GM19324 (cell line): ENCODE results near the gene ESR1.
"Not testable (repeated sequence)": the region's sequence is repeated elsewhere in the genome, so short reads cannot be mapped to it uniquely, and the experiment has no call there.

Experiments
- ATAC-seq: cut with Tn5 transposase; IDR thresholded peaks from one replicate; pipeline ENCODE4 v1.9.1; 2021; ENCODE audit warnings: mild to moderate bottlenecking, moderate library complexity; ENCODE audit not compliant: unreplicated experiment, low FRiP score

The ESR1 gene

GRCh38 chr6:152118678-152119077 is 311.2 kb downstream of the ESR1 start:
- ATAC-seq: no peak

DNA sequence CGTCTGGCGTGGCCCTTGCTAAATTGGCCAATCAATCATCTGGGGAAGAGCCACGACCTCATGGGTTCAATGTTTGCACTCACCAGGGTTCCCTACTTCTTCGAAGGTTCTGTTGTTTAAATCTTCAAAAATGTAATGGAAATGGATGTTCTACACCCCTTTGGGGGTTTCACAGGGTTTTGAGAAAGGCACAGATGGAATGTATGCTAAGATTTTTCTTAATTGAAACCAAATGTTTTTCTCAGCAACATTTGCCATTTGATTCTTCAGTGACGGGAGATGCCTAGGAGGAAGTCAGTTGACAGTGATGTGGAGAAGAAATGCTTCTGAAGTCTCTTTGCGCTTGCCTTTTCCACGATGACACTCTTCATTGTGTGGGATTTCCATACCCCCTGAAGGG is 312.3 kb downstream of the ESR1 start:
- no peak for ATAC-seq

DNA sequence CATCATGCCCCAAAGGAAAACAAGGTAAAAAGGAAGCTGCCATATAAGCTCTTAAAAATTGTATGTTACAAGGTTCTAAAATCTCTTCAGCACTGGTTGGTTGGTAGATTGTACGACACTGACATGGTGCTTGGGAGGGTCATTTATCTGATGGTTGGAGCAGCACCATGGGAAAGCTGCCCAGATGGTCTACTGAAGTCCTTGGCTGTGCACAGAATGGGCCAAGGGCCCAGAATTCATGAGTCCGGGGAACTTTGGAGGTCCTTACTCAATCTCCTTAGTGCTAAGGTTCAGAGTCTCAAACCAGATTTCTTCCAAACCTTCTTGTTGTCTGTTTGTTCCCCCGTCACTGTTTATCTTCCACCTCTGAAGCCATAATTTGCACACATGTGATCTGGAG is 314.4 kb downstream of the ESR1 start:
- no peak for ATAC-seq

GRCh38 chr6:152122434-152122833 is 315.0 kb downstream of the ESR1 start:
- no peak for ATAC-seq

DNA sequence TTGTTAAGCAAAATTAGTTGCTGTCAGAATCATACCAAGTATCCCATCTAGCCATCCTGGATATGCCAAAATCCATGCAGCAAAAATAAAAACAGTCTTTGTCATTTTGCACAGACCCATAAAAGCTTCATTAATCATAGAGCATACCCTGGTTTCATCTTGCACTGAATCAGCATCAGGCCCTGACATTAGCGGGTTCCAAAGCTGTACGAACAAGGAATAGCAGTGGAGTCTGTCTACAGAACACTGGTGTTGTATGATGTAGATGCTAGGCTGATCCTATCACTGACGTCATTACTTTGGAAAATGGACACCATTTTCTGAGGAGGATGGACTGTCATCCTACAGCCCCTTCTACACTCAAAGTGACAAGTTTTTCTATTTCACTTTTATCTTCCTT is 315.6 kb downstream of the ESR1 start:
- ATAC-seq: no peak

- no peak for ATAC-seq
Observed at GRCh38 chr6:152124429-152125074, 317.1 kb downstream of the ESR1 start.

DNA sequence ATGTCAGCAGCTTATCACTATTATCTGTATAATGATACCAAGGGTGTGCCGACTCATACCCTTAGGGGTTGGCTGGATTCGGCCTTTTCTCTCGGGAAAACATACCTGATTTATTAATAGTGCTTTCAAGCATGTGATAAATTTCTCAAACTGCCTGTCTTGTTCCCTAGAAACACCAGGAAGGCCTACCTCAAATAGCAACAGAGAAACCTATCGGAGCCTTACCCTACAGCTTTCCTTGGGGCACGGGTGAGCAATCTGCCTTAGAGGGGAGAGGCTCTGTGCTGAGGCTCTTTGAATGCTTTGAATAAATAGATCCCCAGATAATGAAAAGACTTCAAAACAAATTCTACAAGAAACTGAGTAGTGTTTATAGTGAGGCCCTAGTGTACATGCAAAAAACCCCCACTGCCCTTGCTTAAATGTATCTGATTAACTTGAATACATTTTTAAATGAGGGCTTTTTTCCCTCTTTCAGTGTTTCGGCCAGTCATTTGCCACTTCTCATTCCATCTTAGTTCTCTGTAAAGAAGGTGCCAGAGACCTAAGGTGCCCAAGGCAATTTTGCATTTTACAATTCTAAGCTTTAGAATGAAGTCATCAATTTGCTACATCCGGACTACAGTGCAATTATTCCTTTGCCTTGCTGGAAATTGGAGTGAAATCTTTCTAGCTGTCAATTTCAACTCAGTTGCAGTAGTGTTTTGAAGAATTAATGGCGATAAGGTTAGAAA is 320.1 kb downstream of the ESR1 start:
- ATAC-seq: no peak

GRCh38 chr6:152129691-152130151 is 322.2 kb downstream of the ESR1 start:
- ATAC-seq: no peak

GRCh38 chr6:152130441-152130840 is 323.0 kb downstream of the ESR1 start:
- ATAC-seq: no peak

DNA sequence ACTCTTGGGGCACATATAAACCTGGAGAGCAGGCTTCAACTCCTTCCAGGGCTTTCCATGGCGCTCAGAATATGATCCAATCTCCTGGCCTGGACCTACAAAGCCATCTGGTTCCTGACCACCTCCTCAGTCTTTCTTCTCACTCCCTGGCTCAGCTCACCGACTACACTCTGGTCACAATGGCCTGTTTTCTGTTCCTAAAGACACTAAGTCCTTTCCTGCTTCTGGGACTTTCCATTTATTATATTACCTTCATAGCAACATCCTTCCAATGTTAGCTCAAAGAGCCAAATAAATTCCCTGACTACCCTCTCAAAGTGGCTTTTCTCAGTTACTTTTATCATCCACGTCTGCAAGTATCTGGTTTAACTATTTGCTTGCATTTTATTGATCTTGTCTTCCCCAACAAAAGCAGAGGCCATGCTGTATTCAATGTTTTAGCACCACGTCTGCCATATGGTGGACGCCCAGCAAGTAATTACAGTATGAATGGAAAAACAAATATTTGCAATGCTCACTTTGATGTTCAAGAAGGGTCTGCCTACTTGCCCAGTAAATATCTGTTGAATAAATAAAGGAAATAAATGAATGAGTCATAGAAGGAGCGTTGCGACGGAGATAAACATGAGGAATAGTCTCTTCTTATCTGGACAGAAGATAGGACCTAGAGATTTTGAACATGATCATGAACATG is 328.4 kb downstream of the ESR1 start:
- no peak for ATAC-seq

GRCh38 chr6:152136449-152136825 is 329.0 kb downstream of the ESR1 start:
- no peak for ATAC-seq

DNA sequence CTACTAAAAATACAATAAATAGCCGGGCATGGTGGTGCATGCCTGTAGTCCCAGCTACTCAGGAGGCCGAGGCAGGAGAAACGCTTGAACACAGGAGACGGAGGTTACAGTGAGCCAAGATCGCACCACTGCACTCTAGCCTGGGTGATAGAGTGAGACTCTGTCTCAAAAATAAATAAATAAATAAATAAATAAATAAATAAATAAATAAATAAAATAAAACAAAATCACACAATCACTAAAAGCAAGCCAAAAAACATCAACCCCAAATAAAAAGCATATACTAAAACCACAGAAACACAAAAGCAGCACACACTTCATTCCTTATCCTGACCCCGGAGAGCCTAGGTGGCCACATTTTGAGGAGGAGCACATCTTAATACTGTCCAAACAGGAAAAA is 330.9 kb downstream of the ESR1 start:
- not testable (repeated sequence) for ATAC-seq

DNA sequence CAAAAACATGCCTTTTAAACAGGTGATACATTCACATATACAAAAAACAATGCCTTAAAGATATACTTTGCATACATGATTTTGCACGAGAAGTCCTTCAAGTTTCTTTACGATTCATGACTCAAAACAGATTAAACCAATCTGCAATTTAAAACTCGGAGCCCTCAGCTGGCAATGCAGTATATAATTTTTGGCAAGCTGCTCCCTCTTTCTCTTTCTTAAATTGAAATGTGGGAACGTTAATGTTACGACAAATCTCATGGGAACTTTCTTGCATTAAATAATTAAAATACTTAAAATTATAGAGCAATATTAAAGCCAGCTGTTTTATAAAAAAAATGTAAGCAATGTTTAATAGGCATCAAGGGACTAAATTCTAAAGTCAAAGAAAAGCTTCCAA is 334.6 kb downstream of the ESR1 start:
- no peak for ATAC-seq

GRCh38 chr6:152143359-152143758 is 335.9 kb downstream of the ESR1 start:
- ATAC-seq: no peak

DNA sequence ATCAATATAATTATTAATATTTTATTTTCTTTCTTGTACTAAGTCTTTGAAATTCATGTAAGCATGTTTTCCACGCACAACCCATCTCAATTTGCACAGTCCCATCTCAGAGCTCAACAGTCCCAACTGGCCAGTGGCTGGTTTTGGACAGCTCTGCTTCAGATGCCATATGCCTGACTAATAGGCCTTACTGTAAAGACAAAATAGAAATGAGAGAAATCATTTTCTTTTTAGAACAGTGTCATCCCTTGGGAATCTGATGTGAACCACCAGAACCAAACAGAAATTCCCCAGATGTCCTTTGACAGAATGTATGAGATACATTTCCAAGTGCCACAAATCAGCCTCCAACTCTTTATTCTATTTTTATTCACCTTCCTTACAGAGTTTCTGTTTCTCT is 338.9 kb downstream of the ESR1 start:
- no peak for ATAC-seq

- ATAC-seq: no peak
Observed at GRCh38 chr6:152147269-152147668, 339.8 kb downstream of the ESR1 start.

DNA sequence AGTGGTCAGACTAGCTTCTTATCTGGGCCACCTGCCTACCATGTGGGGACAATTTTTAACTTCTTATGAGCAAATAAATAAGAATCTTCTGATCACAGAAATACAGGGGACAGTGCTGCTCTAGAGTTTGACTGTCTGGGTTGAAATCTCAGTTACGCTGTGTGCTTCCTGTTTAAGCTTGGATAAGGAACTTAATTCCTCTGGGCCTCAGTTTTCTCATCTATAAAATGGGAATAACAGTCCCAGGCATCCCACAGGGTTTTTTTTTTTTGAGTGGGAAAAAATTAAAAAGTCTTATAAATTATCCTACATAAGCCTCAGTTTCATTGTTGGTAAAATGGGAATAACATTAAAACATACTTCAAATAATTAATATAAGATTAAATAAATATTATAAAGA is 340.9 kb downstream of the ESR1 start:
- no peak for ATAC-seq

DNA sequence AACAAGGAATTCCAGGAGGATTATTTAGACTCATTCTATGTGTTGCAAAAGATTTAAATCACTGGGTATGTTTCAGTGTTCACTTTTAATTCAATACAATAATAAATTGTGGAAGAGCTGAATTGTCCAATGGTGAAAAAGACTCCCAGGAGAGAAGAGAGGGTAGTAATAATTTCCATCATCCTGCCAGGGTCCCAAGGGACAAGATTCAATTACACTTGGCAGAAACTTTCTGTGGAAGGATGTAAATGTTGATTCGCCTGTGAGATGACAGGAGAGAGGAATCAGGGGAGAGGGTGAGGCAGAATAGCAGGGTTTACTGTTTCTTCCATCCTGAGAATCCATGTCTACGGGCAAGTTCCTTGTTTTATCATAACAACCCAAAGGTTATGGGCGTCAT is 342.7 kb downstream of the ESR1 start:
- no peak for ATAC-seq

DNA sequence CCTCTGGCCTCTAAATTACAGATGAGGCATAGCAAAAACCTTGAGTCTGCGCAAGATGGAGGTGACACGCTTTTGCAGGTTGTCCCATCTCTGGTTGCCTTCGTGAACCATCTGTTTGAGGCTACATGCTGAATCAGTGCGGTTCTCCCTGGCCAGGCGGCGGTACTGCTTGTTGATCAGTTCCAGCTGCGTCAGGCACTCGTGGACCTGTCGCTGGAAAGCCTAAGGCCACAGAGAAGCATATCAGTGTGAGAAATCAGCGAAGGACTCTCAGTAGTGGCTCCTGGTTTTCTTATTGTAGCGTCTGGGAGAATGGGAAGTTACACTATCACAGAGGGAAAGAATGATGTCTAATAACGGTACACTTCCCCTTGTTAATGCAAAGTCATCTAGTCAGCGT is 344.4 kb downstream of the ESR1 start:
- ATAC-seq: no peak

DNA sequence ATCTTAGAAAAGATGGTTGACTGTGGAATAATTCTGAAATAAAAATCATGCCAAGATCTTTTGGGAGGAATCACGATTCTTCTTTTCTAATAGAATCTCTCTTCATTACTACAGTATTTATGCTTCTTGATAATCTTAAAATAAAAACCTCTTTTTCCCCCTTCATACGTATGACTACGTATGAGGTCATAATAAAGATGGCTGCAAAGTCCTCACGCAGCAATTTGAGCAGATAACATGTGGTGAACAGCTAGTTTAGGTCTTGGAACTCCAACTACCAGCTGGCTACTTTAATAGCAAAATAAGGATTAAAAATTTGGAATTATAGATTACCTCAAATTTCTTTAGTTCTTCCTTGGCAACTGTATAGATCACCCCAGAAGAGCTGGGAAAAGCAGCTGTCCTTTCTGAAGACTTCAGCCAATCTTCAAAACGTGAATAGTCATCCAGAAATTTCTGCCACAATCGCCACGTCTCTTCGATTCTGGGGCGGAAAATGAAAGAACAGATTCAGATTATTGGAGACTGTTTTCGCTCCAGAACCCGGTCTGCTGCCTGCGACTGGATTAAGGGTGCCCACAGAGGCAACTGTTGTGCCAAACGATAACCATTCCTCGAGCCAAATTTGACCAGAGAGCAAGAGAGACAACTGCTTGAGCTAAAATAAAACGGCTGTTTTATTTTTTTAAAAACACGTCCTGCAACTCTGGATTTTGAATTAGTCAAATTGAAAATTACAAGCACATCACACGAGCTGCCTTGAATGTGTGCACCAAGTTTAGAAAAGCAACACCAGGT is 347.3 kb downstream of the ESR1 start:
- no peak for ATAC-seq

DNA sequence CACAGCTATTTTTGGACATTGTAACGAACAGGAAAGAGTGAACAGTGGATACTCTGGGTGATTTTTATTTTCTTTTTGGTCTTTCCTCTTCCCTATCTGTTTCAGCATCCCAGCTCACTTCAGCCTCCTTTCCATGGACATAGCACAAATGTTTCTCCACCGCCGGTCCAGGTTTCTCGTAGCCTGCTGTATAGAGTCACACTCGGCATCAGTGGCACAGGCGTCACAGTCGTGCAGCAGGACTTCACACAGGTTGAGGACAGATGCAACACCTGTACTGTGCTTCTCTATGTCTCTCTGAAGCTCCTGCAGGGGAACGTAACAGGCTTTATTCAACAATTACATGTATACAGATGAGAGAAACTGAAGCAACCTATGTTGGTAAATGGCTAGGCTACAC is 348.3 kb downstream of the ESR1 start:
- ATAC-seq: no peak
